Measurements from ENCODE around the gene CFAP65.

Gene CFAP65

DNA sequence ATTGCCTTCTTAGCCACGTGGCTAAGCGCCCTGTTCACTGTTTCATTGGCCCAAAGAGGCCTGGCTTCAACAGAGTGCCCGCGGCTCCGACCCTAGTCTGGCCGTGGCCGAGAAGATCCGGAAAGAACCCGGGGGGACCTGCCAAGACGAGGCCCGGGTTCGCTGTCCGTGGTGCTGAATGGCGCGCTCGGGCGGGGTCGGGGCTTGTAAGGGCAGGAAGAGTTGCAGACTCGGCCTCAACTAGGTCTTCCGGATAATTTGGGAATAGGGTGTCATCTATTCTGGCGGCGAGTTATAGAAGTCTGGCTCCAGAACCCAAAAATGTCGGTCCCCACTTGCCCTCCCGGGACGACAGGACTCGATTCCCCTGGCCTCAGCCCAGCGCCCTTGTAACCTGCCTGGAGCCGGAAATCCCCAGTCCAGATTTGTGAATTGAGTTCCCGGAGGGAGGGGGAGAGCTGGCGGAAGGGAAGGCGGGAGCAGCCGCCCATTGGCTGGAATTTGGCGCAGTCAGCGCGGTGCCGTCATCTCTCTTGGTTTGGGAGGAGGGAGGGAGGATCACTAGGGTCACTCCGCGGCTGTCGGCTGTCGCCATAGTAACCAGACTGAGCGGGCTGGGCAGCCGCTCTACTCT is 78.3 kb downstream of the CFAP65 start:
- peak; percentile 49 for DNase-seq

DNA sequence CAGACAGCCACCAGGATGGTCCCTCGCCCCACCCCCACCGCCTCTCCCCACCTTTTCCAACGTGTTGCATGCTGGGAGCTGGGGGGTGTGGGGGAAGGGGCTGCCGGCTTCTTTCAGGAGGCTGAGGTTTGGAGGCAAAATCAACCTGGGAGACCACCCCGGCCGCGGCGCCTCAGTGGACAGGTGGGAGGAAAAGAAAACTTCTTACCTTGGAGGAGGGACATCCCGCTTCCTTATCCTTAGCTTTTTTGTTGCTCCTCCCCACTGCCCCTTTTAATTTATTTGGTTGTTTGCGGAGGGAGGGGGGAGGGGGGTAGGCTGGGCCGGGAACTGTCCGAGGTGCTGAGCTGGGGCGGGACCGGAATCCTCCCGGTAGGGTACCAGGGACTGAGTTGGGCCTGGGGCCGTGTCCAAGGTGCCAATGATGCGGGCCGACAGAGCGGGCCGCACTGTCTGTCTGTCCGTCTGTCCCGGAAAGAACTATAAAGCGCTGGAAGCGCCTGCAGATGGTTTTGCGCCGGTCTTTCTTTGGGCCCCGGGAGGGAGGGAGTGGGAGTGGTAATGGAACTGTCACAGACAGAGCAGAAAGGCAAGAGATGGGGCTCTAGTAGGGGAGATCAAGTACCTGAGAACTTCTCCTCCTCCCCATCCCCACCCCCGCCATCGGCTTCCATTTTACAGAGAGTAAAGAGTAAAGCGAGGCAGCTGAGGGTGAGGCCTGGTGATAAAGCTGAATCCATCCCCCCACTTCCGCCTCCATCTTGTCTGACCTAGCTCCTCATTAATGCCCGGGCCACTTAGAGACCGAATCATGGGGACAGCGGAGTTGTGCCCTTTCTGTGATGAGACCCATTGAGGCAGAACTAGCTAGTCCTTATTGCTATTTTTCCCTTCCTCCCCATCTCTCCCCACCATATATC is 79.4 kb downstream of the CFAP65 start:
- DNase-seq: no peak

DNA sequence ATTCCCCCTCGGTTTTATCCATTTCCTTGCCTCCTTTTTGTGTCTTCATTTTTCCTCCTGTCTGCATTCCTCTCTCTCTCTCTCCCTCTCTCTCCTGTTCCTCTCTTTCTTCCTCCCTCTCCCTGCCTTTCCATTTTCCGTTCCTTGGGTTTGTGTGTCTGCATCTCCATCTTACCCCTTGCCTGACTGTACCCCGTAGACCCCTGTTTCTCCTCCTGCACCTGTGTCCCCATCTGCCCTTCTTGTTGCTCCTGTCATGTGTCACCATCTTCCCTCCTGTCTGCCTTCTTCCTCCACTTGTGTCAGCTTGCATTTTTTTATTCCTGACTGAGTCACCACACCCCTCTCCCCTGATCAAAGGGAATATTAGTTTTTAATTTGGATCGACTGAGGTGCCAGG is 80.1 kb downstream of the CFAP65 start:
- DNase-seq: no peak

DNA sequence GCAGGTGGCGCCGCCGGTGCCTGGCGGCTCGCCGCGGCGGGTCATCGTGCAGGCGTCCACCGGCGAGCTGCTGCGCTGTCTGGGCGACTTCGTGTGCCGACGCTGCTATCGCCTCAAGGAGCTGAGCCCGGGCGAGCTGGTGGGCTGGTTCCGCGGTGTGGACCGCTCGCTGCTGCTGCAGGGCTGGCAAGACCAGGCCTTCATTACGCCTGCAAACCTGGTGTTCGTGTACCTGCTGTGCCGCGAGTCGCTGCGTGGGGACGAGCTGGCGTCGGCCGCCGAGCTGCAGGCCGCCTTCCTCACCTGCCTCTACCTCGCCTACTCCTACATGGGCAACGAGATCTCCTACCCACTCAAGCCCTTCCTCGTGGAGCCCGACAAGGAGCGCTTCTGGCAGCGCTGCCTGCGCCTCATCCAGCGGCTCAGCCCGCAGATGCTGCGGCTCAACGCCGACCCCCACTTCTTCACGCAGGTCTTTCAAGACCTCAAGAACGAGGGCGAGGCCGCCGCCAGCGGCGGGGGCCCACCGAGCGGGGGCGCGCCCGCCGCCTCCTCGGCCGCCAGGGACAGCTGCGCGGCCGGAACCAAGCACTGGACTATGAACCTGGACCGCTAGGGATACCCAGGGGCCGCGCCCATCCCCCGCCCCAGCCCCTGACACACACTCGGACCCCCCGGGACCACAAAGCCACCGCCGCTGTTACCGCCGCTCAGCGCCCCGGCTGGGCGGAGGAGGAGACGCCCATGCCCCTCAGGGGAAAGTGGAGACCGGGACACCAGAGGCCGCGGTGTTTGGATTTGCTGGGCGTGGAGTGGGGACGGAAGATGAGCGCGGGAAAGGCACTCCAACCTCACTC is 80.8 kb downstream of the CFAP65 start:
- DNase-seq: no peak

DNA sequence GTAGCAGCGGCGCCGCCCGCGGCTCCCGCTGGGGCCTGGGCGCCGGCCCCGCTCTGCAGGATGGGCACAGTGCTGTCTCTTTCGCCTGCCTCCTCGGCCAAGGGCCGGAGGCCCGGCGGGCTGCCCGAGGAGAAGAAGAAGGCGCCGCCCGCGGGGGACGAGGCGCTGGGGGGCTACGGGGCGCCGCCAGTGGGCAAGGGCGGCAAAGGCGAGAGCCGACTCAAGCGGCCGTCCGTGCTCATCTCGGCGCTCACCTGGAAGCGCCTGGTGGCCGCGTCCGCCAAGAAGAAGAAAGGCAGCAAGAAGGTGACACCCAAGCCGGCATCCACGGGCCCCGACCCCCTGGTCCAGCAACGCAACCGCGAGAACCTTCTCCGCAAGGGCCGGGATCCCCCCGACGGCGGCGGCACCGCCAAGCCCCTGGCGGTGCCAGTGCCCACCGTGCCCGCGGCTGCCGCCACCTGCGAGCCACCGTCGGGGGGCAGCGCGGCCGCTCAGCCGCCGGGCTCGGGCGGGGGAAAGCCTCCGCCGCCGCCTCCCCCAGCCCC is 81.5 kb downstream of the CFAP65 start:
- no peak for DNase-seq

DNA sequence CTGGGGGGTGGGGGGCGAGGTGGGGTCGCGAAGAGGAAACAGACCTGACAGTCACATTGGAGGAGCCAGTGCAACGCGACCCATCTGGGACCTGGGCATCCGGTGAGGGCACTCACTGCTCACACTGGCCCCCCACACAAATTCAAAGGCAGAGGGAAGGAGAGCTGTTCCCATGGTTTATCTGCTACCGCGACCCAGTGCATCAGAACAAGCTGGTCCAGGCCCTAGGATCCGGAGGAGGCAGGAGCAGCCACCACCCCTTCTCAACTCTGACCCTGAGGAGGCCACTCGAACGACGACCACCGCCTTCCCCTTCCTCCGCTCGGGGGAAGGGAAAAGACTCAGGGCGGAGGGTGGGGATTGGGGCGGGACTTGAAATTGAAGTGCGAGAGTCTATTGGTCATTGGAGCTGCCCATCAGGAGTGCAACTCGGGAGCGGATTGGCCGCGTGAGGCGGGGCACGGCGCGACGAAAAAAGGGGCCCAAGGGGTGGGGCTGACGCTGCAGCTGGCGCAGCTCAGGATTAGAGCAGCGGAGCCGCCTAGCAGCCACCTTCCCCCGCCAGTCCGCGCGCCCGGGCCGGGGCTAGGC is 82.1 kb downstream of the CFAP65 start, which contains the start of gene CDK5R2:
TSS of gene CDK5R2 (plus strand) at position 526 of the 591 bp plus-strand sequence. CDS start 155 bp downstream, outside the sequence.
- peak; percentile 78 for DNase-seq

DNA sequence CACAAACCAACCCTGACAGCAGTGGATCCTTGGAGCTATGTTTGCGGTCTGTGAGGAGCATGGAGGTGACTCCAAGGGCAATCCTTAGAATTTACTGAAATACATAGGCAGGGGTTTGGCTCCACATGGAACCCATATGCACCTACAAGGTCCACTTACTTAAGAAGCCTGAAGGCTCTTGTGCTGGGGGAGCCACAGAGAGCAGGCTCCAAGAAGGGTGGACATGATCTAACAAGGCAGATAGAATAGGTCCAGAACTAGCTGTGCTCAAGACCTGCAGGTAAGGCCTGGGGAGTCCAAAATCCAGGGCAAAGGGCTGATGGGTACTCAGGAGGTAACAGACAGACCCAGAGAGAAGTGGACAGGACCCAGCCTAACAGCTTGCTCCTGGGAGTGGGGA is 83.0 kb downstream of the CFAP65 start:
- DNase-seq: no peak

DNA sequence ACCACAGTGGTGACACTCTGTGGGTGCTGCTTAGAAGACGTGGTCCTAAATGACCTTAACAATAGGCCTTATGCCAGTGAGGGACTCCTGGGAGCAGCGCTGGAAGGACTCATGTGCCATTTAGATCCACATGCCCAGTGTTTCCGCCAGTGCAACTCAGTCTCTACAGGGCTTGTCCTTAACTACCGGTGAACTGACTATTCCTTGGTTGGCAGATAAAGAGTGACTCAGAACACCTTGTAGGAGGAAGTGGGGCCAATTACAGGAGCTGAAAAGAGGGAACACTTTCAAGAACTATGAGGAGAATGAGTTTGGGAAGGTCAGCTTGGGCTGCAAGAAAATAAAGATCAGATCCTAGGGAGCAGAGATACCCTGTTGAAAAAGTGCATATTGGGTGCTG is 83.6 kb downstream of the CFAP65 start:
- no peak for DNase-seq

DNA sequence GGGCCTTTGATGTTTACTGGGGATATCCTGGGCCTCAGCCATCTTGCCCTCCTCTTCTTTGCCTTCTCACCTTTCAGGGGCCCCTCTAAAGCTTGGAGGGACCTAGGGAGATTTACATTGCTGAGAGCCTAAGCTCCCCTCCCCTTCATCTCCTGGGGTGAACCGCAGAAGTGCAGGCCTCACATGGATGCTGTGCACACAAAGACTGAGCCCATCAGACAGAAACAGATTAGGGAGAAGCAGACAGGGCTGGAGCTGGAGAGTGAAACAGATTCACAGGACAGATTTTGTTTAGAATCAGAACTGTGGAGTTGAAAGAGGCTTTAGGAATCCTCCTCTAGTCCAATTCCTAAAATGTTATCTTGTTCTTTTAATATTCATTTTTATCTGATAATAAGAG is 85.3 kb downstream of the CFAP65 start:
- DNase-seq: no peak

DNA sequence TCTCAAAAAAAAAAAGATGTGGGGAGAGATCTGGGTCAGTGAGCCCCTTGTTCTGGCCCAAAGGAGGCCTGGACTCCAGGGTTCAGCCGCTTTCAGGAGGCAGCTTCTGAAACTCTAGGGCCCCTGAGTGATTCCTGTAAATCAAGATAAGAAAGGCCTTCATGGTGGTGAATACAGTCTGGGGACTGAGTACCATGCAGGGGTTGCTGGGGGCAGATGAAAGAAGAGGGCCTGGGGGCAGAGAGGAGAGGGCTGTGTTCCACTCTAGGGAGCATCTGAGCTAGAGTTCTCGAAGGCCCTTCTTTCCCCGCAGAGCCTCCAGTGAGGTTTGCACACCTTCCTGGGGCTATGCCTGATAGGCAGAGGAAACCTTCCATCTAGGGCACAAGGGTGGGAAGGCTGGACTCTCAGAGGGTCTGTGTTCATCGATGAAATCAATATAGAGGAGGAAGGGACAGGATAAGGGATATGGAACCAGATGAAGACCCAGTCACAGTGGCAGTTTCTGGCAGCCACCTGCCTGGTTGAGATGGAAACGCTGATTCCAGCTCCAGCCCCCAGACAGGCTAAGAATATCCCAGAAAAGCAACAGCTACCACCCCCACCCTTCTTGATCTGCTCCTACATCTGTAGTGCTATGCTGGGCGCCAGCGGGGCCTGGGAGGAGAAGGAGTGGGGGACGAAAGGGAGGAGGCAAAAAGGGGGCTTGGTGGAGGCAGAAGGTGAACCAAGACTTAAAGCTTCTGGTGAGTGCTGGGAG is 86.6 kb downstream of the CFAP65 start:
- DNase-seq: no peak

DNA sequence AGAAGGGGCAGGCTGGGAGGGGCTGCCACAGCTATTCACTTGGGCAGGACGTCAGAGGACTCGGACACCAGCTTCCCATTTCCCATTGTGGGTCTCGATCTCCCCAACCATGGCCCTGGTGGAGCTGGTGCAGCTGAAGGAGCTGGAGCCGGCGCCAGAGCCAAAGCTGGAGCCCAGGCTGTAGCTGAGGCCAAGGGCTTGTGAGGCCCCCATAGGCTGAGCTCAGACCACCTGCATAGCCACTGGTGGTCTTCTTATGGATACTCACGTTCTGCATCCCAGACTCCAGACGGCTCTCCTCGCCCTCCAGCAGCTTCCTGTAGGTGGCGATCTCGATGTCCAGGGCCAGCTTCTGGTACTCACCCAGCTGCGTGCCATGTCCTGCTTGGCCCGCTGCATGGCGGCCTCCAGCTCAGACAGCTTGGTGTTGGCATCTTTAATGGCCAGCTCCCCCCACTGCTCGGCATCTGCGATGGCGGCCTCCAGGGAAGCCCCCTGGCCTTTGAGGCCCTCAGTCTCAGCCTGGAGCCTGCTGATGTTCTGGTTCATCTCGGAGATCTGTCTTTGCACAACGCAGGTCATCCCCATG is 87.9 kb downstream of the CFAP65 start:
- no peak for DNase-seq

Data from fibroblast of skin of right biceps (primary cell).